ENCODE measurements around the gene UPK3A.
A peak's percentile ranks its signal among the peaks of the same experiment; 100 is the strongest.

Gene UPK3A

GRCh38 chr22:45295492-45295891 lies 10.7 kb downstream of the UPK3A start:
- Histone ChIP-seq H4K20me1 (no peaks in the 10 kb centered on the region), H3K27ac (0 out of 2 replicates have a peak overlapping the region, but pooled peaks have one; percentile 11), H3K9ac (no peak overlapping the region), H3K27me3 (no peaks in the 10 kb centered on the region), H3K4me3 (no peak overlapping the region), H3K4me2 (peak overlapping the region; percentile 52), H3K9me3 (no peaks in the 10 kb centered on the region), H3K4me1 (peaks cover 63% of the 10 kb centered on the region), H3K36me3 (no peaks in the 10 kb centered on the region)
- no peak for TF ChIP-seq Cebpa-rat (IDR thresholded peaks at IDR 0.05)

- H3K4me3 ChIP-seq, result no peak overlapping the region
Measured at GRCh38 chr22:45296628-45297297, 12.0 kb downstream of the UPK3A start.

GRCh38 chr22:45298934-45299505 lies 14.3 kb downstream of the UPK3A start:
- Histone ChIP-seq H3K27me3 (no peaks in the 10 kb centered on the region), H4K20me1 (no peaks in the 10 kb centered on the region), H3K4me1 (peaks cover 32% of the 10 kb centered on the region), H3K9ac (no peak overlapping the region), H3K9me3 (no peaks in the 10 kb centered on the region), H3K36me3 (no peaks in the 10 kb centered on the region), H3K4me2 (no peak overlapping the region), H3K27ac (no peak overlapping the region), H3K4me3 (no peak overlapping the region)
- TF ChIP-seq Cebpa-rat (IDR thresholded peaks at IDR 0.05), result no peak

More at GRCh38 chr22:45296628-45297297, 12.0 kb downstream of the UPK3A start:
- TF ChIP-seq Cebpa-rat (IDR thresholded peaks at IDR 0.05), result peak; percentile 46; the same call in 1 of the 2 replicates
- H3K9ac ChIP-seq, result no peak overlapping the region
- H3K9me3 ChIP-seq, result no peaks in the 10 kb centered on the region
- no peaks in the 10 kb centered on the region for H3K36me3 ChIP-seq
- H3K27me3 ChIP-seq, result no peaks in the 10 kb centered on the region
- peaks cover 54% of the 10 kb centered on the region for H3K4me1 ChIP-seq
- H4K20me1 ChIP-seq, result no peaks in the 10 kb centered on the region
- H3K4me2 ChIP-seq, result peak overlapping the region; percentile 52
- H3K27ac ChIP-seq, result peak overlapping the region; percentile 11; the same call in 1 of the 2 replicates

- TF ChIP-seq Cebpa-rat (IDR thresholded peaks at IDR 0.05), result no peak
- Histone ChIP-seq H3K9me3 (no peaks in the 10 kb centered on the region), H3K36me3 (no peaks in the 10 kb centered on the region), H3K27me3 (no peaks in the 10 kb centered on the region), H4K20me1 (no peaks in the 10 kb centered on the region), H3K9ac (no peak overlapping the region), H3K4me3 (no peak overlapping the region), H3K27ac (no peak overlapping the region), H3K4me1 (peaks cover 15% of the 10 kb centered on the region), H3K4me2 (no peak overlapping the region)
Measured at GRCh38 chr22:45302751-45303150, 18.0 kb downstream of the UPK3A start.

GRCh38 chr22:45303181-45303580 lies 18.4 kb downstream of the UPK3A start:
- no peak overlapping the region for H3K9ac ChIP-seq
- peaks cover 15% of the 10 kb centered on the region for H3K4me1 ChIP-seq
- H3K27ac ChIP-seq, result no peak overlapping the region
- no peak for TF ChIP-seq Cebpa-rat (IDR thresholded peaks at IDR 0.05)
- H3K9me3 ChIP-seq, result no peaks in the 10 kb centered on the region
- H3K36me3 ChIP-seq, result no peaks in the 10 kb centered on the region
- no peaks in the 10 kb centered on the region for H4K20me1 ChIP-seq
- no peak overlapping the region for H3K4me3 ChIP-seq
- H3K27me3 ChIP-seq, result no peaks in the 10 kb centered on the region
- no peak overlapping the region for H3K4me2 ChIP-seq

- Histone ChIP-seq H3K27ac (no peak overlapping the region), H3K4me1 (peaks cover 21% of the 10 kb centered on the region), H3K9me3 (no peaks in the 10 kb centered on the region), H3K4me2 (no peak overlapping the region), H3K27me3 (no peaks in the 10 kb centered on the region), H3K9ac (no peak overlapping the region), H3K36me3 (no peaks in the 10 kb centered on the region), H3K4me3 (no peak overlapping the region), H4K20me1 (no peaks in the 10 kb centered on the region)
- no peak for TF ChIP-seq Cebpa-rat (IDR thresholded peaks at IDR 0.05)
Measured at GRCh38 chr22:45304971-45305370, 20.2 kb downstream of the UPK3A start.

GRCh38 chr22:45305456-45306075 lies 20.8 kb downstream of the UPK3A start:
- Histone ChIP-seq H3K9me3 (no peaks in the 10 kb centered on the region), H3K36me3 (no peaks in the 10 kb centered on the region), H3K9ac (no peak overlapping the region), H3K4me1 (peaks cover 21% of the 10 kb centered on the region), H4K20me1 (peaks cover 4% of the 10 kb centered on the region), H3K27ac (no peak overlapping the region), H3K4me3 (no peak overlapping the region), H3K4me2 (no peak overlapping the region), H3K27me3 (no peaks in the 10 kb centered on the region)
- TF ChIP-seq Cebpa-rat (IDR thresholded peaks at IDR 0.05), result no peak

GRCh38 chr22:45306139-45306538 lies 21.4 kb downstream of the UPK3A start:
- H4K20me1 ChIP-seq, result peaks cover 10% of the 10 kb centered on the region
- H3K9ac ChIP-seq, result no peak overlapping the region
- H3K36me3 ChIP-seq, result no peaks in the 10 kb centered on the region
- no peak overlapping the region for H3K4me2 ChIP-seq
- no peak for TF ChIP-seq Cebpa-rat (IDR thresholded peaks at IDR 0.05)
- H3K27me3 ChIP-seq, result no peaks in the 10 kb centered on the region
- H3K27ac ChIP-seq, result no peak overlapping the region
- H3K9me3 ChIP-seq, result no peaks in the 10 kb centered on the region
- H3K4me3 ChIP-seq, result no peak overlapping the region
- H3K4me1 ChIP-seq, result peaks cover 27% of the 10 kb centered on the region

GRCh38 chr22:45308391-45308956 lies 23.7 kb downstream of the UPK3A start:
- TF ChIP-seq Cebpa-rat (IDR thresholded peaks at IDR 0.05), result no peak
- H3K4me3 ChIP-seq, result no peak overlapping the region
- H3K4me1 ChIP-seq, result peaks cover 44% of the 10 kb centered on the region
- H3K36me3 ChIP-seq, result peaks cover 11% of the 10 kb centered on the region
- no peaks in the 10 kb centered on the region for H3K9me3 ChIP-seq
- H3K27ac ChIP-seq, result peak overlapping the region; percentile 74; the same call in 1 of the 2 replicates
- H4K20me1 ChIP-seq, result peaks cover 33% of the 10 kb centered on the region
- H3K27me3 ChIP-seq, result no peaks in the 10 kb centered on the region
- H3K9ac ChIP-seq, result peak overlapping the region; percentile 74; the same call in 1 of the 2 replicates
- H3K4me2 ChIP-seq, result peak overlapping the region; percentile 78

- H3K4me2 ChIP-seq, result peak overlapping the region; percentile 78
- no peak for TF ChIP-seq Cebpa-rat (IDR thresholded peaks at IDR 0.05)
- peak overlapping the region; percentile 74 for H3K27ac ChIP-seq
- peaks cover 11% of the 10 kb centered on the region for H3K36me3 ChIP-seq
- peaks cover 38% of the 10 kb centered on the region for H4K20me1 ChIP-seq
- no peaks in the 10 kb centered on the region for H3K27me3 ChIP-seq
- H3K4me1 ChIP-seq, result peaks cover 49% of the 10 kb centered on the region
- no peaks in the 10 kb centered on the region for H3K9me3 ChIP-seq
- H3K4me3 ChIP-seq, result peak overlapping the region; percentile 94
- peak overlapping the region; percentile 74 for H3K9ac ChIP-seq
Measured at GRCh38 chr22:45308957-45309421, 24.2 kb downstream of the UPK3A start.
